Spleen (tissue), 7 donors: ENCODE measurements around the gene NDUFA11.

Experiments used
- POLR2A ChIP-seq, 3 donors: fragments of 450-650 bp; IDR thresholded peaks; one replicate each; pipeline ENCODE4 v1.5.1; 2017; ENCODE audit warnings: antibody characterized with exemption in 3 of 3, mild to moderate bottlenecking in 1 of 3
- POLR2AphosphoS5 ChIP-seq, 3 donors: sonication (generic); formaldehyde crosslinking; IDR thresholded peaks; one replicate each; pipeline ENCODE4 v1.5.1; 2017; ENCODE audit warnings: antibody characterized with exemption in 3 of 3
- TF ChIP-seq, protein P1 (sequence below), 11 experiments: fragments of 200-600 bp in 7 of 11; fragments of 450-650 bp in 4 of 11; sonication (generic) in 4 of 11; IDR thresholded peaks in 8 of 11; conservative IDR thresholded peaks in 3 of 11; 1 replicate in 7 of 11; 2 replicates in 4 of 11; pipeline versions ENCODE4 v1.4.0 to v1.8.0; 2016 to 2021; ENCODE audit warnings: antibody characterized with exemption in 11 of 11, inconsistent platforms in 4 of 11, mild to moderate bottlenecking in 1 of 11
- donor health status: DM: no; HTN: no; CAD: no; lungs with moderate emphysema.
- donor health status: DM: no; HTN: no; CAD: no.
- donor health status: DM: no; HTN: no; CAD: no.

DNA sequence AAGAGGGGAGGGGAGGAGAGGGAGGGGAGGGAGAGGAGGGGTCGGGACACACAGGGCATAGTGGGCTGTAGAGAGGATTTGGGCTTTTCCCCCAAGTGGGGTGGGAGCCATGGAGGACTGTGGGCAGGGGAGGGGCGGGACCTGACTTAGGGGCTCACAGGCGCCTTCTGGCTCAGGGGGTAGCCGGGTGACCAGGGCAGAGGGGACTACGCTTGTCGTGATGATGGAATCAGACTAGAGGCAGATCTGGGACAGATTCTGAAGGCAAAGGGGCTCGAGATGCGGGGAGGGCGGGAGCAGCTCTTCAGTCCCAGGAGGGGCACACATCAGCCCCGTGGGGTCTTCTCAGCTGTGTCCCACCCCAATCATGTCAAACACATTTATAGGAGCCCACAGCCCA is 13.5 kb downstream of the NDUFA11 start:
- TF ChIP-seq, protein P1, sequence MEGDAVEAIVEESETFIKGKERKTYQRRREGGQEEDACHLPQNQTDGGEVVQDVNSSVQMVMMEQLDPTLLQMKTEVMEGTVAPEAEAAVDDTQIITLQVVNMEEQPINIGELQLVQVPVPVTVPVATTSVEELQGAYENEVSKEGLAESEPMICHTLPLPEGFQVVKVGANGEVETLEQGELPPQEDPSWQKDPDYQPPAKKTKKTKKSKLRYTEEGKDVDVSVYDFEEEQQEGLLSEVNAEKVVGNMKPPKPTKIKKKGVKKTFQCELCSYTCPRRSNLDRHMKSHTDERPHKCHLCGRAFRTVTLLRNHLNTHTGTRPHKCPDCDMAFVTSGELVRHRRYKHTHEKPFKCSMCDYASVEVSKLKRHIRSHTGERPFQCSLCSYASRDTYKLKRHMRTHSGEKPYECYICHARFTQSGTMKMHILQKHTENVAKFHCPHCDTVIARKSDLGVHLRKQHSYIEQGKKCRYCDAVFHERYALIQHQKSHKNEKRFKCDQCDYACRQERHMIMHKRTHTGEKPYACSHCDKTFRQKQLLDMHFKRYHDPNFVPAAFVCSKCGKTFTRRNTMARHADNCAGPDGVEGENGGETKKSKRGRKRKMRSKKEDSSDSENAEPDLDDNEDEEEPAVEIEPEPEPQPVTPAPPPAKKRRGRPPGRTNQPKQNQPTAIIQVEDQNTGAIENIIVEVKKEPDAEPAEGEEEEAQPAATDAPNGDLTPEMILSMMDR (IDR thresholded peaks at IDR 0.05 in 8 of 11, conservative IDR thresholded peaks at IDR 0.05 in 3 of 11) = no peak
- TF ChIP-seq POLR2AphosphoS5 (IDR thresholded peaks at IDR 0.05) = no peak
- no peak for TF ChIP-seq POLR2A (IDR thresholded peaks at IDR 0.05)
